Spleen (tissue), 11 donors: ENCODE results near the gene MYO16. TPM values are rescaled to one million over a fixed set of nuclear protein-coding genes. Genes with fewer than 3 reads are reported as not detected.

Experiments used
- DNase-seq: peaks from one replicate; pipeline ENCODE4 v3.0.0-alpha.2; 2020
- H3K27ac ChIP-seq, 8 donors: fragments of 200-600 bp; sonication (generic) in 7 of 8; 1 replicate in 4 of 8; 2 replicates in 4 of 8; pipeline versions ENCODE4 v1.5.0 to v1.8.0; 2016 to 2021; ENCODE audit warnings: inconsistent platforms in 4 of 8, mild to moderate bottlenecking in 4 of 8, moderate library complexity in 1 of 8
- H3K27me3 ChIP-seq, 7 donors: fragments of 200-600 bp; sonication (generic) in 6 of 7; replicated peaks in 1 of 7; 1 replicate in 4 of 7; 2 replicates in 3 of 7; pipeline versions ENCODE4 v1.5.0 to v1.8.0; 2016 to 2021; ENCODE audit warnings: inconsistent platforms in 3 of 7, mild to moderate bottlenecking in 1 of 7
- H3K36me3 ChIP-seq, 6 donors: fragments of 200-600 bp; sonication (generic) in 5 of 6; 1 replicate in 4 of 6; 2 replicates in 2 of 6; pipeline versions ENCODE4 v1.5.0 to v1.8.0; 2016 to 2021; ENCODE audit warnings: inconsistent platforms in 2 of 6
- H3K4me1 ChIP-seq, 6 donors: fragments of 200-600 bp; sonication (generic) in 5 of 6; 1 replicate in 3 of 6; 2 replicates in 3 of 6; pipeline versions ENCODE4 v1.5.0 to v1.8.0; 2016 to 2021; ENCODE audit warnings: inconsistent platforms in 3 of 6
- H3K4me3 ChIP-seq, 8 donors: fragments of 200-600 bp; sonication (generic) in 7 of 8; 1 replicate in 4 of 8; 2 replicates in 4 of 8; pipeline versions ENCODE4 v1.5.0 to v1.8.0; 2016 to 2021; ENCODE audit warnings: inconsistent platforms in 4 of 8, mild to moderate bottlenecking in 4 of 8, moderate library complexity in 2 of 8
- H3K9me3 ChIP-seq, 8 donors: fragments of 200-600 bp; sonication (generic) in 7 of 8; 1 replicate in 4 of 8; 2 replicates in 4 of 8; pipeline versions ENCODE4 v1.5.0 to v1.8.0; 2016 to 2021; ENCODE audit warnings: inconsistent platforms in 4 of 8
- CTCF ChIP-seq, 11 experiments: fragments of 200-600 bp in 7 of 11; fragments of 450-650 bp in 4 of 11; sonication (generic) in 4 of 11; IDR thresholded peaks in 8 of 11; conservative IDR thresholded peaks in 3 of 11; 1 replicate in 7 of 11; 2 replicates in 4 of 11; pipeline versions ENCODE4 v1.4.0 to v1.8.0; 2016 to 2021; ENCODE audit warnings: antibody characterized with exemption in 11 of 11, inconsistent platforms in 4 of 11, mild to moderate bottlenecking in 1 of 11
- POLR2A ChIP-seq, 3 donors: fragments of 450-650 bp; IDR thresholded peaks; one replicate each; pipeline ENCODE4 v1.5.1; 2017; ENCODE audit warnings: antibody characterized with exemption in 3 of 3, mild to moderate bottlenecking in 1 of 3
- POLR2AphosphoS5 ChIP-seq, 3 donors: sonication (generic); formaldehyde crosslinking; IDR thresholded peaks; one replicate each; pipeline ENCODE4 v1.5.1; 2017; ENCODE audit warnings: antibody characterized with exemption in 3 of 3
- WGBS, 5 donors: extraction: QIAGEN DNeasy Blood & Tissue Kit in 3 of 5; methylation state at CpG; one replicate each; pipeline versions ENCODE4 v1.1.5 to v1.1.7; 2013 to 2018; 5-methylcytosine and 5-hydroxymethylcytosine counted together
- intact Hi-C: fragments of 100-400 bp; cut with DNase I; formaldehyde crosslinking; loops from one replicate; pipeline ENCODE4 v1.15.0; 2023; ENCODE audit warnings: low total_unique reads
- polyA plus RNA-seq, 3 donors: library from polyadenylated mRNA; stranded (reverse); fragments of 200-250 nt; gene quantifications; one replicate each; pipeline ENCODE4 v1.2.1, GENCODE V29; 2013
- total RNA-seq, 7 donors: library from RNA; depleted of rRNA in 3 of 7; stranded (reverse); fragments of >200 nt in 3 of 7; fragmentation: NEBNext Ultra II Directional in 4 of 7; extraction: Animal tissue kit (Norgen Biotek cat#: 25700) in 4 of 7; gene quantifications; one replicate each; pipeline versions ENCODE4 v1.1.0 to v1.2.1, GENCODE V29; 2016 to 2021
- donor health status: healthy with polysubstance abuse.
- donor health status: DM: no; HTN: no; CAD: no; lungs with moderate emphysema.
- donor health status: DM: no; HTN: no; CAD: no.
- donor health status: Bipolar disorder and iron deficiency.
- donor health status: healthy.
- donor health status: DM: no; HTN: no; CAD: no.
- donor health status: DM: yes; HTN: yes; CAD: no.

The MYO16 gene
- total and polyA plus RNA-seq, 10 donors, result 0.03 to 0.51 (median 0.26) TPM; not detected in 1

- Histone ChIP-seq H3K9me3 (no peaks in the 10 kb centered on the region), H3K27me3 (no peaks in the 10 kb centered on the region), H3K4me1 (no peaks in the 10 kb centered on the region), H3K4me3 (no peak overlapping the region), H3K27ac (no peak overlapping the region), H3K36me3 (no peaks in the 10 kb centered on the region)
- TF ChIP-seq CTCF (IDR thresholded peaks at IDR 0.05 in 8 of 11, conservative IDR thresholded peaks at IDR 0.05 in 3 of 11) (no peak), POLR2A (IDR thresholded peaks at IDR 0.05) (no peak), POLR2AphosphoS5 (IDR thresholded peaks at IDR 0.05) (no peak)
- DNase-seq, result no peak
- intact Hi-C loops, result no loop called here
- 70 to 96% (median 85%) methylated on average over 1 of the region's 1 CpG for WGBS, 5 donors
Measured at GRCh38 chr13:108690726-108691125, 61.3 kb downstream of the MYO16 start.

GRCh38 chr13:108700422-108701170, 71.2 kb downstream of the MYO16 start:
- no peak overlapping the region for H3K27ac ChIP-seq
- H3K9me3 ChIP-seq, result peaks cover 0 to 38% (median 27%) of the 10 kb centered on the region in 8 donors
- no peak for DNase-seq
- no peak overlapping the region for H3K4me3 ChIP-seq
- no peak for TF ChIP-seq POLR2A (IDR thresholded peaks at IDR 0.05)
- no peak for TF ChIP-seq POLR2AphosphoS5 (IDR thresholded peaks at IDR 0.05)
- no peak for TF ChIP-seq CTCF (IDR thresholded peaks at IDR 0.05 in 8 of 11, conservative IDR thresholded peaks at IDR 0.05 in 3 of 11)
- no peaks in the 10 kb centered on the region for H3K27me3 ChIP-seq
- no peaks in the 10 kb centered on the region for H3K4me1 ChIP-seq
- intact Hi-C loops, result no loop called here
- no peaks in the 10 kb centered on the region for H3K36me3 ChIP-seq
- WGBS, 5 donors, result 42 to 67% (median 51%) methylated on average over 9 of the region's 9 CpGs

- Histone ChIP-seq H3K36me3 (no peaks in the 10 kb centered on the region), H3K9me3 (peaks cover 0 to 38% (median 27%) of the 10 kb centered on the region in 8 donors), H3K27me3 (no peaks in the 10 kb centered on the region), H3K4me3 (no peak overlapping the region), H3K27ac (no peak overlapping the region), H3K4me1 (no peaks in the 10 kb centered on the region)
- TF ChIP-seq POLR2A (IDR thresholded peaks at IDR 0.05) (no peak), CTCF (IDR thresholded peaks at IDR 0.05 in 8 of 11, conservative IDR thresholded peaks at IDR 0.05 in 3 of 11) (no peak), POLR2AphosphoS5 (IDR thresholded peaks at IDR 0.05) (no peak)
- intact Hi-C loops, result no loop called here
- DNase-seq, result no peak
Measured at GRCh38 chr13:108702171-108702570, 72.8 kb downstream of the MYO16 start.

GRCh38 chr13:108705031-108705430, 75.6 kb downstream of the MYO16 start:
- no peaks in the 10 kb centered on the region for H3K4me1 ChIP-seq
- H3K4me3 ChIP-seq, result no peak overlapping the region
- intact Hi-C loops, result no loop called here
- H3K9me3 ChIP-seq, result peaks cover 0 to 38% (median 27%) of the 10 kb centered on the region in 8 donors
- no peak for DNase-seq
- H3K27me3 ChIP-seq, result no peaks in the 10 kb centered on the region
- no peaks in the 10 kb centered on the region for H3K36me3 ChIP-seq
- TF ChIP-seq POLR2AphosphoS5 (IDR thresholded peaks at IDR 0.05) (no peak), POLR2A (IDR thresholded peaks at IDR 0.05) (no peak), CTCF (IDR thresholded peaks at IDR 0.05 in 8 of 11, conservative IDR thresholded peaks at IDR 0.05 in 3 of 11) (no peak)
- no peak overlapping the region for H3K27ac ChIP-seq
- 78 to 94% (median 89%) methylated on average over 4 of the region's 4 CpGs for WGBS, 5 donors
